GM21381 (cell line): ENCODE measurements around the gene CAMK2N1.
"Not testable (repeated sequence)": the region's sequence is repeated elsewhere in the genome, so short reads cannot be mapped to it uniquely, and the experiment has no call there.

Experiments used
- ATAC-seq: cut with Tn5 transposase; IDR thresholded peaks from one replicate; pipeline ENCODE4 v1.9.1; 2021; ENCODE audit warnings: mild to moderate bottlenecking, moderate library complexity; ENCODE audit not compliant: unreplicated experiment

Gene CAMK2N1

DNA sequence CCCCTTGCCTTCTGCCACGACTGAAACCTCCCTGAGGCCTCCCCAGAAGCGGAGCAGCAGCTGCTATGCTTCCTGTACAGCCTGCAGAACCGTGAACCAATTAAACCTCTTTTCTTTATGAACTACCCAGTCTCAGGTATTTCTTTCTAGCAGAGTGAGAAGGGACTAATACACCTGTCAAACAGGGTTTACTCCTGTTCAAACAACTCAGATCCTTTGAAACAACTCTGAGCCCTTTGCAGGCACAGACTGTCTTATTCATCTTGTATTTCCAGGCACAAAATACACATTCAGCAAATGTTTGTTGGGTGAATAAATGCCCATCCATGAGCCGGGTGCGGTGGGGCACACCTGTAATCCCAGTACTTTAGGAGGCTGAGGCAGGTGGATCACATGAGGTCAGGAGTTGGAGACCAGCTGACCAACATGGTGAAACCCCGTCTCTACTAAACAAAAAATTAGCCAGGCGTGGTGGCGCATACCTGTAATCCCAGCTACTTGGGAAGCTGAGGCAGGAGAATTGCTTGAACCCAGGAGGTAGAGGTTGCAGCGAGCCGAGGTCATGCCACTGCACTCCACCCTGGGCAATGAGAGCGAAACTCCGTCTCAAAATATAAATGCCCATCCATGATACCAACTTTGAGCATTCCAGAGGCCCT is 10.8 kb upstream of the CAMK2N1 start:
- not testable (repeated sequence) for ATAC-seq

- no peak for ATAC-seq
Observed at GRCh38 chr1:20496241-20496661, 10.2 kb upstream of the CAMK2N1 start.

DNA sequence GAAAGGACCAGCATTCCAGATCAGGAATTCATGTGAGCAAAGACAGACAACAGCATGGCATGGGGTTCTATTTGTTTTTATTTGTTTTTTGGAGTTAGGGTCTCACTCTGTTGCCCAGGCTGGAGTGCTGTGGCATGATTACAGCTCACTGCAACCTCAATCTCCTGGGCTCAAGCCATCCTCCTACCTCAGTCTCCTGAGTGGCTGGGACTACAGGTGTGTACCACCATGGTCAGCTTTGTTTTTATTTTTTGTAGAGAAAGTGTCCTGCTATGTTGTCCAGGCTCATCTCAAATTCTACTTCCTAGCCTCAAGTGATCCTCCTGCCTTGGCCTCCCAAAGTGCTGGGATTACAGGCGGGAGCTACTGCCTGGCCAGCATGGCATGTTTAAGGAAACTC is 9.7 kb upstream of the CAMK2N1 start:
- ATAC-seq, result no peak

DNA sequence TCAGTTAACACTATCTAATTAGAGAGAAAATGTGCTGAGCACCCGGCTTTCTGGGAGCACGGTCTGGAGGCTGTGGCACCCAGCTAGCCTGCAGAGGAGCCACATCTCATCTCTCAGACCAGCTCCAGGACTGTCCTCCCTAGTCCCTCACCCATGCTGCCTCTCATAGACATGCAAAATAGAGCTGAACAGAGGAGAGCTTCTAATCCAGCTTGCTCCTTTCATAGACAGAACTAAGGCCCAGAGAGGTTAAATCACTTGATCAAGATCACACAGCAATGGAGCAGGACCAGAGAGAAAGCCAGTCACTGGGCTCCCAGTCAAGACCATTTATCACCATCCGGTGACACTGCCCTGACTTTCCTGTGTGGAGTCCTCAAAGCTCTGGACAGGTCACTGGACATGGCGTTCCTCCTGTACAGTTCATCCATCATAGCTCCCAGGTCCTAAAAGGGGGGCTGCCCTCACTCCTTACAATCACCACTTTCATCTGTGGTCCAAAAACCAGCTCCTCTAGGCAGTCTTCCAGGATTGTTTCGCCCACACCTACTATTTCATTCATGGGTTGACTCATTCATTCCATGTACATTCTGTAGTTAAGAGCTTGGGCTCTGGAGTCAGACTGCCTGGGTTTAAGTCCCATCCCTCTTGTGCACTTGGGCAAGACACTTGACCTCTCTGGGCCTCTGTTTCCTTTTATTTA is 8.8 kb upstream of the CAMK2N1 start:
- no peak for ATAC-seq

GRCh38 chr1:20493839-20494608 is 8.0 kb upstream of the CAMK2N1 start:
- peak; percentile 51 for ATAC-seq

DNA sequence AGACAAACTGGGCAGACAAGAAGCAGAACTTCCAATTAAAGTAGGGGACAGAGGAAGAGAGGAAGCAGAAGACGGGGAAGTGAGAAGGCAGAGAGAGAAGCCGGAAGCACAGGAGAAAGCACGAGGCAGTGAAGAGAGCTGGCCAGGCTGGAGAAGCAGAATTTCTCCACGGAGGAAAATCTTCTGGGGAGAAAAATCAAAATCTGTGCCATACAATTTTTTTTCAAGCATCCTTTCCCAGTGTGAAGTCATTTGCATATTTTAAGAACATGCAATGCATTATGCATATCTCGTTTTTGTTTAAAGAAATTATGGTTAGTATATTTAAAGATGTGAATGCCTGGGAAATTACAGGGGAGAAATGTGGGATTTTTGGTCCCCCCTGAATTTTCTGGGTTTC is 7.3 kb upstream of the CAMK2N1 start:
- ATAC-seq, result no peak

- no peak for ATAC-seq
Observed at GRCh38 chr1:20492751-20493150, 6.7 kb upstream of the CAMK2N1 start.

DNA sequence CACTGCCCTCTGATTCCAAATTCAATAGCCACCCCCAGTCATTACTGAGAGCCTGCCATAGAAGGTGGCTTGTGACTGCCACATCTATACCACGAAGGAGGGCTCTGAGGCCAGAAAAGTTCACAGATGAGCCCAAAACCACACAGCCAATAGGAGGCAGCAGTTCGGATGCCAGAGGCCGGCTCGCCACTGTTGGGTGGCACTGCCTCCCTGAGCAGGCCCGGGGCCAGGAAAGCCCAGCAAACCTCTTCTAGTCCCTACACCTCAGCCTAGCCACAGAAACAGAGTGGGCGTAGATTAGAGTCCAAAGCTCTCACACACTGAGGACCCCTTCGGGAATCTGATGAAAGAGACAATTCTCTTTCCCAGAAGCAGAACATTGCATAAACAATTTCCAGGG is 5.9 kb upstream of the CAMK2N1 start:
- ATAC-seq, result no peak

- no peak for ATAC-seq
Observed at GRCh38 chr1:20491178-20491577, 5.2 kb upstream of the CAMK2N1 start.

- no peak for ATAC-seq
Observed at GRCh38 chr1:20487236-20487590, 1.2 kb upstream of the CAMK2N1 start.

GRCh38 chr1:20486457-20487235 is 636 bp upstream of the CAMK2N1 start:
- no peak for ATAC-seq

- ATAC-seq, result no peak
Observed at GRCh38 chr1:20484519-20485462, 1.2 kb downstream of the CAMK2N1 start.

- no peak for ATAC-seq
Observed at GRCh38 chr1:20483833-20484518, 2.0 kb downstream of the CAMK2N1 start.

GRCh38 chr1:20483098-20483832 is 2.7 kb downstream of the CAMK2N1 start:
- ATAC-seq, result no peak

GRCh38 chr1:20481643-20482498 is 4.1 kb downstream of the CAMK2N1 start:
- ATAC-seq, result no peak

DNA sequence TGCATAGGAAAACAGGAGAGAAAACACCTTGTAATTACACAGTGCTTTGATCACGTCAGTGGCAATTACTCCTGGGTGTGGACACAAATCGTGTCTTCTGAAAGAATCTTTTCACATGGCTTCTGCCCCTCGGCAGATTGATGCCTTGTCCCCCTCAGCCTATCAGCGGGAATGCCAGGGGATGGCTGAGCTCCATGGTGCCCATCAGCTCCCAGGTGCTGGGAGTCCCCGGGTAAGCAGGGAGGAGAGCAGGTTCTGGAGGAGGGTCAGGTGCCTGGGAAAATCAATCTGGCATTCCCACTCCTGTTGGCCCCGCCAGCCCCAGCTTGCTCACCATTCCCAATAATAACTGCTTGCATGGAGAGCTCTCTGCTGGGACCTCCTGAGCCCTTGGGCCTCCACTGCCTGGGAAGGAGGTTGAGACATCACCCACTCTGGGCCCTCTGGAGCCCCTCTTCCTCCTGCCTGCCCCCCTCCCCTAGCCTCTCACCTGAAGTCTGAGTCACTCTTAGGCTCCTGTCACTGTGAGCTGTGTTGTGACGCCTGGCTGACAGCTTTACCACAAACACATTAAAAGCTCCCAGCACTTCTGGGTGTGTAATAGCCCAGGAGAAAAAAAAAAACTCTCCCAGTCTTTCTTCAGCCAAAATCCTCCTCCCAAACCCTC is 4.9 kb downstream of the CAMK2N1 start:
- ATAC-seq, result no peak

GRCh38 chr1:20480243-20480944 is 5.6 kb downstream of the CAMK2N1 start:
- no peak for ATAC-seq
